Left ventricle myocardium inferior (tissue), 1 donor: Measurements from ENCODE around the gene ZCCHC8. TPM values are rescaled to one million over a fixed set of nuclear protein-coding genes. Genes with fewer than 3 reads are reported as not detected.
"Not testable (repeated sequence)": the region's sequence is repeated elsewhere in the genome, so short reads cannot be mapped to it uniquely, and the experiment has no call there.

Experiments used
- DNase-seq: peaks from one replicate; pipeline ENCODE4 v3.0.0-alpha.2; 2020
- H3K27ac ChIP-seq: fragments of 200-600 bp; replicated peaks from 2 replicates; pipeline ENCODE4 v1.8.0; 2021
- H3K27me3 ChIP-seq: fragments of 200-600 bp; 2 replicates; pipeline ENCODE4 v1.8.0; 2021; ENCODE audit warnings: low read depth
- H3K36me3 ChIP-seq: fragments of 200-600 bp; 2 replicates; pipeline ENCODE4 v1.8.0; 2021
- H3K4me1 ChIP-seq: fragments of 200-600 bp; 2 replicates; pipeline ENCODE4 v1.8.0; 2021
- H3K4me3 ChIP-seq: fragments of 200-600 bp; 2 replicates; pipeline ENCODE4 v1.8.0; 2021; ENCODE audit warnings: mild to moderate bottlenecking, moderate library complexity
- H3K9me3 ChIP-seq: fragments of 200-600 bp; replicated peaks from 2 replicates; pipeline ENCODE4 v1.8.0; 2021
- CTCF ChIP-seq: fragments of 200-600 bp; IDR thresholded peaks from 2 replicates; pipeline ENCODE4 v1.8.0; 2021; ENCODE audit warnings: antibody characterized with exemption, mild to moderate bottlenecking, borderline replicate concordance
- intact Hi-C: fragments of 100-400 bp; cut with micrococcal nuclease; formaldehyde crosslinking; loops from one replicate; pipeline ENCODE4 v1.11.0; 2022
- total RNA-seq: library from RNA; stranded (reverse); fragmentation: NEBNext Ultra II Directional; extraction: Animal tissue kit (Norgen Biotek cat#: 25700); gene quantifications from one replicate; pipeline ENCODE4 v1.2.1, GENCODE V29; 2021
- donor health status: DM: no; HTN: yes; CAD: no; lungs with severe emphysema.

ZCCHC8 gene
- total RNA-seq, 1 donor from 2014 or later, result 8.4 TPM

- H3K36me3 ChIP-seq, result peaks cover 48% of the 10 kb centered on the region
- H3K4me3 ChIP-seq, result peak overlapping the region; percentile 93
- intact Hi-C loops, result no loop called here
- peak overlapping the region; percentile 99 for H3K27ac ChIP-seq
- DNase-seq, result no peak
- TF ChIP-seq CTCF, result no peak
- peaks cover 48% of the 10 kb centered on the region for H3K4me1 ChIP-seq
- H3K27me3 ChIP-seq, result no peaks in the 10 kb centered on the region
- H3K9me3 ChIP-seq, result no peaks in the 10 kb centered on the region
These were observed 807 bp upstream of the ZCCHC8 start for GRCh38 chr12:122501489-122501989.

- Histone ChIP-seq H3K4me1 (peaks cover 53% of the 10 kb centered on the region), H3K9me3 (no peaks in the 10 kb centered on the region), H3K27me3 (no peaks in the 10 kb centered on the region), H3K36me3 (peaks cover 41% of the 10 kb centered on the region), H3K4me3 (peak overlapping the region; percentile 93), H3K27ac (peak overlapping the region; percentile 99)
- intact Hi-C loops, result no loop called here
- TF ChIP-seq CTCF, result no peak
- DNase-seq, result peak; percentile 51
These were observed 594 bp downstream of the ZCCHC8 start for GRCh38 chr12:122499991-122500684.

- no peaks in the 10 kb centered on the region for H3K9me3 ChIP-seq
- H3K4me3 ChIP-seq, result no peak overlapping the region
- peaks cover 48% of the 10 kb centered on the region for H3K4me1 ChIP-seq
- H3K27me3 ChIP-seq, result no peaks in the 10 kb centered on the region
- no peak overlapping the region for H3K27ac ChIP-seq
- TF ChIP-seq CTCF, result no peak
- no peak for DNase-seq
- intact Hi-C loops, result no loop called here
- H3K36me3 ChIP-seq, result peaks cover 50% of the 10 kb centered on the region
These were observed 5.5 kb downstream of the ZCCHC8 start for GRCh38 chr12:122495258-122495657.

- H3K27ac ChIP-seq, H3K4me3 ChIP-seq, intact Hi-C loops, H3K9me3 ChIP-seq, H3K27me3 ChIP-seq, DNase-seq: not testable (repeated sequence)
- Histone ChIP-seq H3K4me1 (peaks cover 28% of the 10 kb centered on the region), H3K36me3 (peaks cover 71% of the 10 kb centered on the region)
These were observed 7.5 kb downstream of the ZCCHC8 start for GRCh38 chr12:122493222-122493621.

GRCh38 chr12:122491991-122492390 lies 8.7 kb downstream of the ZCCHC8 start:
- Histone ChIP-seq H3K4me3 (no peak overlapping the region), H3K9me3 (no peaks in the 10 kb centered on the region), H3K4me1 (peaks cover 15% of the 10 kb centered on the region), H3K36me3 (peaks cover 79% of the 10 kb centered on the region), H3K27ac (no peak overlapping the region), H3K27me3 (no peaks in the 10 kb centered on the region)
- intact Hi-C loops, result no loop called here
- no peak for DNase-seq
- no peak for TF ChIP-seq CTCF

GRCh38 chr12:122489038-122489437 lies 11.7 kb downstream of the ZCCHC8 start:
- Histone ChIP-seq H3K9me3 (no peaks in the 10 kb centered on the region), H3K4me1 (no peaks in the 10 kb centered on the region), H3K36me3 (peaks cover 88% of the 10 kb centered on the region), H3K27ac (no peak overlapping the region), H3K27me3 (no peaks in the 10 kb centered on the region), H3K4me3 (no peak overlapping the region)
- no peak for TF ChIP-seq CTCF
- intact Hi-C loops, result no loop called here
- no peak for DNase-seq

GRCh38 chr12:122487807-122488206 lies 12.9 kb downstream of the ZCCHC8 start:
- H3K27ac ChIP-seq, H3K4me3 ChIP-seq, H3K27me3 ChIP-seq, H3K9me3 ChIP-seq, DNase-seq, intact Hi-C loops, H3K4me1 ChIP-seq: not testable (repeated sequence)
- H3K36me3 ChIP-seq, result peaks cover 92% of the 10 kb centered on the region
